ENCODE results near the gene ZNF787.

DNA sequence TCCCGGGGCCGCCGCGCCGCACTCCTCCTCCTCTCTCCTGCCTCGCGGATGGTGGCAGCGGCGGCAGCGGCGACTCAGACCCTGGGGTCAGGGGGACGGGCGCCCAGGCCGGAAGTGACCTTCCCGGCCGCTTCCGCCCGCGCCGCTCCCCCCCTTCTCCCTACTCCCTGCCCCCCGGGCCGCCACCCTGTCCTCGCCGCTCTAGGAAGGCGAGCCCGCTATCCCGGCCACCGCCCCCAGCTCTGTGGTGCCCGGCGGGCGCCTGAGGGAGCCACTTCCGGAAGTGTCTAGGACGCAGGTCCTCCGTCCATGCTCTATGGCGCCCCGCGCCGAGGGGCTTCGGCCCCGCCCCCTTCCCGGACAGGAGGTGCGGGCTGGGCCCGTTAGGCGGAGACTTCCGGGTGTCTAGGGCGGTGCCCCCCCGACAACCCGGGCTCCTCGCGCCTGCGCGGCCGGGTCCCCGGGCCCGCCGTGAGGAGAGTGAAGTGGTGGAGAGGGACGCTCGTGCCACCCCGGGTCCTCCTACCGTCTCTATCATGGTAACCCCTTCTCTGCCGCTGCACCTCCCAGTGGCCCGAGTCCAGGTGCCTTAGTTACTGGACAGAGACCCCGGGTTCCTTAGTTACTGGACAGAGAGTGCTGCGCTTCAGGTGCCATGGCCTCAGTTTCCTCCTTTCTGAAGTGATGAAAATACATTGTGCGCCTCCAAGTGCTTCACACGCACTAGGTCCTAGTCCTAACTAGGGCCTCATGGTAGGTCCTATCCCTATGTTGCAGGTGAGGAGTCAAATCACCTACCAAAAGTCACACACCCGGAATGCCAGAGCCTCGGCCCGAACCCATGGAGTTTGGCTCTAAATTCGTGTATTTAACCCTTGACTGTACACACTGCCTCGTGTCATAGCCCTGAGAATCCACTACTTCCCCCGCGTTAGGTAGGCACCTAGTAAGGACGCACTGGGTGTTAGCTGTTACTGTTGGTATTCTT is at the start of gene ZNF787:
- TF ChIP-seq, protein P1, sequence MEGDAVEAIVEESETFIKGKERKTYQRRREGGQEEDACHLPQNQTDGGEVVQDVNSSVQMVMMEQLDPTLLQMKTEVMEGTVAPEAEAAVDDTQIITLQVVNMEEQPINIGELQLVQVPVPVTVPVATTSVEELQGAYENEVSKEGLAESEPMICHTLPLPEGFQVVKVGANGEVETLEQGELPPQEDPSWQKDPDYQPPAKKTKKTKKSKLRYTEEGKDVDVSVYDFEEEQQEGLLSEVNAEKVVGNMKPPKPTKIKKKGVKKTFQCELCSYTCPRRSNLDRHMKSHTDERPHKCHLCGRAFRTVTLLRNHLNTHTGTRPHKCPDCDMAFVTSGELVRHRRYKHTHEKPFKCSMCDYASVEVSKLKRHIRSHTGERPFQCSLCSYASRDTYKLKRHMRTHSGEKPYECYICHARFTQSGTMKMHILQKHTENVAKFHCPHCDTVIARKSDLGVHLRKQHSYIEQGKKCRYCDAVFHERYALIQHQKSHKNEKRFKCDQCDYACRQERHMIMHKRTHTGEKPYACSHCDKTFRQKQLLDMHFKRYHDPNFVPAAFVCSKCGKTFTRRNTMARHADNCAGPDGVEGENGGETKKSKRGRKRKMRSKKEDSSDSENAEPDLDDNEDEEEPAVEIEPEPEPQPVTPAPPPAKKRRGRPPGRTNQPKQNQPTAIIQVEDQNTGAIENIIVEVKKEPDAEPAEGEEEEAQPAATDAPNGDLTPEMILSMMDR (IDR thresholded peaks at IDR 0.05; ENCODE audit: insufficient read depth, low read length) = no peak
- TF ChIP-seq, protein P2, sequence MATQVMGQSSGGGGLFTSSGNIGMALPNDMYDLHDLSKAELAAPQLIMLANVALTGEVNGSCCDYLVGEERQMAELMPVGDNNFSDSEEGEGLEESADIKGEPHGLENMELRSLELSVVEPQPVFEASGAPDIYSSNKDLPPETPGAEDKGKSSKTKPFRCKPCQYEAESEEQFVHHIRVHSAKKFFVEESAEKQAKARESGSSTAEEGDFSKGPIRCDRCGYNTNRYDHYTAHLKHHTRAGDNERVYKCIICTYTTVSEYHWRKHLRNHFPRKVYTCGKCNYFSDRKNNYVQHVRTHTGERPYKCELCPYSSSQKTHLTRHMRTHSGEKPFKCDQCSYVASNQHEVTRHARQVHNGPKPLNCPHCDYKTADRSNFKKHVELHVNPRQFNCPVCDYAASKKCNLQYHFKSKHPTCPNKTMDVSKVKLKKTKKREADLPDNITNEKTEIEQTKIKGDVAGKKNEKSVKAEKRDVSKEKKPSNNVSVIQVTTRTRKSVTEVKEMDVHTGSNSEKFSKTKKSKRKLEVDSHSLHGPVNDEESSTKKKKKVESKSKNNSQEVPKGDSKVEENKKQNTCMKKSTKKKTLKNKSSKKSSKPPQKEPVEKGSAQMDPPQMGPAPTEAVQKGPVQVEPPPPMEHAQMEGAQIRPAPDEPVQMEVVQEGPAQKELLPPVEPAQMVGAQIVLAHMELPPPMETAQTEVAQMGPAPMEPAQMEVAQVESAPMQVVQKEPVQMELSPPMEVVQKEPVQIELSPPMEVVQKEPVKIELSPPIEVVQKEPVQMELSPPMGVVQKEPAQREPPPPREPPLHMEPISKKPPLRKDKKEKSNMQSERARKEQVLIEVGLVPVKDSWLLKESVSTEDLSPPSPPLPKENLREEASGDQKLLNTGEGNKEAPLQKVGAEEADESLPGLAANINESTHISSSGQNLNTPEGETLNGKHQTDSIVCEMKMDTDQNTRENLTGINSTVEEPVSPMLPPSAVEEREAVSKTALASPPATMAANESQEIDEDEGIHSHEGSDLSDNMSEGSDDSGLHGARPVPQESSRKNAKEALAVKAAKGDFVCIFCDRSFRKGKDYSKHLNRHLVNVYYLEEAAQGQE (IDR thresholded peaks at IDR 0.05; ENCODE audit: insufficient replicate concordance, low read depth) = no peak
- TF ChIP-seq GABPA (IDR thresholded peaks at IDR 0.05; ENCODE audit: low read depth) (peak; percentile 82), POLR2AphosphoS5 (IDR thresholded peaks at IDR 0.05; ENCODE audit: low read depth) (peak; percentile 10; the same call in 1 of the 2 replicates), SPI1 (IDR thresholded peaks at IDR 0.05; ENCODE audit: borderline replicate concordance, low read depth) (peak; percentile 35; the same call in 1 of the 2 replicates)
